NCI-H82 (cell line): Measurements from ENCODE around the gene NEB.
"Not testable (repeated sequence)": the region's sequence is repeated elsewhere in the genome, so short reads cannot be mapped to it uniquely, and the experiment has no call there.

Experiments used
- DNase-seq: peaks from one replicate; lab custom pipeline; 2025; lab: John Stamatoyannopoulos, UW

NEB gene

DNA sequence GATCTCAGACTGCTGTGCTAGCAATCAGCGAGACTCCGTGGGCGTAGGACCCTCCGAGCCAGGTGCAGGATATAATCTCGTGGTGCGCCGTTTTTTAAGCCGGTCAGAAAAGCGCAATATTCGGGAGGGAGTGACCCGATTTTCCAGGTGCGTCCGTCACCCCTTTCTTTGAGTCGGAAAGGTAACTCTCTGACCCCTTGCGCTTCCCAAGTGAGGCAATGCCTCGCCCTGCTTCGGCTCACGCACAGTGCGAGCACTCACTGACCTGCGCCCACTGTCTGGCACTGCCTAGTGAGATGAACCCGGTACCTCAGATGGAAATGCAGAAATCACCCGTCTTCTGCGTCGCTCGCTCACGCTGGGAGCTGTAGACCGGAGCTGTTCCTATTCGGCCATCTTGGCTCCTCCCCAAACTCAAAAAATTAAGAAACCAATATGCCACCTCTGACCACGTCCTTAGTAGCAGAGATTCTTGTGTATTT lies 29.8 kb downstream of the NEB start:
- not testable (repeated sequence) for DNase-seq

- DNase-seq: not testable (repeated sequence)
These were observed 36.1 kb downstream of the NEB start for GRCh38 chr2:151698134-151698533.

DNA sequence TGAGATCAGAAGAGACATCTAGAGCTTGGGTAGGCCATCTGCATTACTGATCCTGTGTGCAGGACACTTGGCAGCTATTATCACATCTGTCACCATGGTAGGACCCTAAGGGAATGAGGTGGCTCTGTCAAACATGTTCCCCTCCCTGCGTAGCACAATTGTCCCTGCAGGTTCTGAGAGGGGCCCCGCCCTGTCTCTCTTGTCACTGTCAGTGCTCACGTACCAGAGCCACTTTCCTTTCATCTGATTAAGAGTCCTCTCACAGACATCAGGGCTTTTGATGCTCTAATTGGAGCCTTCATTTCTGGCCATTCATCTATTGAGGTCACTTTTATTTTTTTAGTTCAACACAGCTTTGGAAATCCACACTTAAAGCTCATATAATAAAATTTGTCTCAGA lies 38.5 kb downstream of the NEB start:
- no peak for DNase-seq

DNA sequence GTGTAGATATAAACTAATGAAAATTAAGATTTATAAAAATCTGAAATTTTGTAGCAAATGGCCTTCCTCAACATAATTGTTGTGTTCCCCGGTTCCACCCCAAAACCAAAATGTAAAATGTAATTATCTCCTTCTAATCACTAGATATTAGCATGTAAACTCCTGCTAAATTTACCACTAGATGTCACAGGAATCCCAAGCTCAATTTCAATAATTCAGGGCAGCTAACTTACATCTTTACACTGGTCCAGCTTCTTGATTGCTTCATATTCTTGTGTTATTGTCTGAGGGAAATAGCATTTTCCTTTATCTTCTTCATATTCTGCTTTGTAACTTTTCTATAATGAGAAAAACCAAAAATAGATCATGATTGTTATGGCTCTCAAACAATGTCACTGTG lies 42.6 kb downstream of the NEB start:
- DNase-seq: no peak

DNA sequence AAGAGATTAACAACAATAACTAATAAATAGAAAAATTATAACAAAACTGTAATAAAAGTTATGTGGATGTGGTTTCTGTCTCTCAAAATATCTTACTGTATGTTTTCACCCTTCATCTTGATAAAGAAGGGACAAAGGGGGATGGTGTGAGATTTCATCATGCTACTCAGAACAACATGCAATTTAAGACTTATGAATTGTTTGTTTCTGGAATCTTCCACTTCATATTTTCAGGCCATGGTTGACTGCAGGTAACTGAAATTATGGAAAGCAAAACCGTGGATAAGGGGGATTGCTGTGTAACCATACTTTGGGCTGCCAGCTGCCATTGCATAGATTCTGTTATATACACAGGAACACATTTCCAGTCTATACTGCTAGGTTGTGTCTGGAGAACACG lies 45.6 kb downstream of the NEB start:
- DNase-seq: no peak

DNA sequence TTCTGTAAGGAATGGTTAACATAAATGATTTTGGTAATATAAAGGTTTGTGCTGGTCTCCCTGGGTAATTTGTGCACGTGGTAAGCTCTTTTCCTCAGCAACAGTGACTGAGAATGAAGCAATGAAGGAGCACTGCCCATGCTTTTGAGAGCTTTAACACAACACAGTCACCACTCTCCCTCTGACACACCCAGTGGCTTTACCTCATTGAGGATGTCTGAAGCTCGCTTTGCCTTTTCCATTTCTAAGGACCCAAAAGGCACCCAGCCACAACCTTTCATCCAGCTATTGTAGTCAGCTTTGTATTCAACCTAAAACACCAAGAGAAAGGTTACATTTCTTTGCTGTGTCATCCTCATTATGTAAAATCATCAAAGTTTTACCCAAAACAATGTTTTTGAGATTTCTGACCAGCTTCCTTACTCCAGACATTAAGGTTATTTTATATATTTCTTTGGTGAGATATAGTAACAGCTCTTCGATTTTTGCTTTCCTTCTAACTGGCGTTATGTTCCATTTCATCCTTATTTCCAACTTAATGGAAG lies 51.7 kb downstream of the NEB start:
- no peak for DNase-seq

GRCh38 chr2:151681051-151681450 lies 53.2 kb downstream of the NEB start:
- DNase-seq: no peak

DNA sequence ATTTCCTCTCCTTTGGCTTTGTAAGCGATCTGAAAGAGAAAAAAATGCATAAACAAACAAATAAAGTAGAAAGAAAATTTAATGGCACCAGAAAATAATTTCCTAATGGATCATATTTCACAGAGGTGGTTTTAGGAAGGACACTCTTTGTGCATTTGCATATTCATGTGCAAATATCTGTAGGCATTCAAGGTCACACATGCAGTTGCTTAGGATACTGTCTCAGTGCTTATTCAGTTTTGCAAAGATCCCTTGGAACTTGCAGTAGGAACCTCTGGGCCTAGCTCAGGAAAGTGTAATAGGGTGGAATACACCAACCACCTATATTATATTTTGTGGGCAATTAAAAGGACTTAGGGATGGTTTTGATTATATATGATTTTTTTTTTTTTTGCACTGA lies 54.3 kb downstream of the NEB start:
- DNase-seq: no peak

DNA sequence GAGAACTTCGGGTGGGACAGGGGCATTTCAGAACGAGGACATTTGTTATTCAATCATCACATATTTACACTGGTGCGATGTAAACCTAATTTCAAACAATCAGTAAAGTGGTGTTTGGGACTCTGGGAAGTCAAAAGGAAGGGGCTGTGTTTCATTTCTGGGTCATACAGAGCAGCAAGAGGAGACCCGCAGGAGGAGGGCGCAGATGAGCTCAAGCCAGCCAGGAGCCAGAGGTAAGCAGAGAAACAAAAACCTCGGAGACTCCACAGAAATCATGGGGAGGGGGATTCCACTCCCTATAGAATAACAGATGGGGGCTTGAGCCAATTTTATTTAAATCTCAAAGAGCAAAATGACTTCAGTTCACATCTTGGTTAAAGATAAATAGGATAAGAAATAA lies 55.4 kb downstream of the NEB start:
- no peak for DNase-seq

- no peak for DNase-seq
These were observed 61.3 kb downstream of the NEB start for GRCh38 chr2:151673016-151673415.

- DNase-seq: no peak
These were observed 62.0 kb downstream of the NEB start for GRCh38 chr2:151672277-151672676.

- no peak for DNase-seq
These were observed 63.3 kb downstream of the NEB start for GRCh38 chr2:151670846-151671597.

DNA sequence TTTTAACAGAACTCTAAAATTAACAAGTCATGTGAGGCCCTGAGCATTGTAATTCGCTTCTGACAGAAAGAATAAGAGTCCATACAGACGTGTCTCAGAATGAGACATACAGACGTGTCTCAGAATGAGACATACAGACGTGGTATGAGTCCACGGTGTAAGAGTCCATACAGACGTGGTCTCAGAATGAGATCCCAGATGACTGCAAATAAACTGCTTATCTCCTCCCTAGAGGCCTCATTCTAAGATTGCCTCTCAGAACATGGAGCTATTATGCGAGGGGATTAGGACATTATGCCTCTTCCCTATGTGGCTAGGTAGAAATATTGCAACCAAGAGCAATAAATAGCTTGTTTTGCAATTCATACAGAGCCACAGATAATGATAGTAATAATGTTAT lies 63.9 kb downstream of the NEB start:
- peak; percentile 85 for DNase-seq

DNA sequence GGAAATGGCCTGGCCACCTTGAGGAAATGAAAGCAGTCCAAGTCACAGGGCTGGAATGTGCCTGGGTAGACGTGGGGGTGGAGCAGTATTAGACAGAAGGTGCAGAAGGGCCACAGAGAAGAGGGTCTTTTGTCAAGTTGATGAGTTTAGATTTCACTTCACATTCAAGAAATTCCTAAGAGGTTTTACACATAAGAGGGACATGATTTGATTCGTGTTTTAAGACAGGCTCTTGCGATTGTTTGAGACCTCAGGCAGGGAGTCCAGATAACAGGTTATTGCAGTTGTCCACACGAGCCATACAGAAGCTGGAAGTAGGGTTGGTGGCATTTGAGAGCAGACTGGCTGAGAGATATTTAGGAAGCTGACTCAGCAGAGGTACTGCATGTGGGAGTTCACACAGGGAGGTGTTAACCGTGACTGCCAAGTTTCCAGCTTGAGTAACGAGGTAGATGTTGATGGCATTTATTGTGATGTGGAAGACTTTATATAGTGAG lies 64.6 kb downstream of the NEB start:
- DNase-seq: no peak

DNA sequence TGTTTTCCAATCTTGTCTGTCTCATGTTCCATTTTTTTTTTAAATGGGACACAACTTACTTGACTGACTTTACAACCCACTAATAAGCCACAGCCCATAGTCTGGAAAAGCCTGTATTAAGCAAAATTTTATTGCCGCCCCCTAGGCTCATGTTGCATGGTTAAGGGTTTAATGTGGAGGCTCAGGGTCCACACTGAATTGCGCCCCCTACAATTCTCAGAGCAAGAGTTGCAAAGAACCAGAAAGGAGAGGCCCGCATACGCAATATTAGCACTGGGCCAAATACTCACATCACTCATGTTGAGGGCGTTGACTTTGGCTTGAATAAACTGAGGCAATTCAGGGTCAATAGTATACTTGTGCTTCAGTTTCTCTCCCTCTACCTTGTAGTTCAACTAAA lies 65.5 kb downstream of the NEB start:
- no peak for DNase-seq

DNA sequence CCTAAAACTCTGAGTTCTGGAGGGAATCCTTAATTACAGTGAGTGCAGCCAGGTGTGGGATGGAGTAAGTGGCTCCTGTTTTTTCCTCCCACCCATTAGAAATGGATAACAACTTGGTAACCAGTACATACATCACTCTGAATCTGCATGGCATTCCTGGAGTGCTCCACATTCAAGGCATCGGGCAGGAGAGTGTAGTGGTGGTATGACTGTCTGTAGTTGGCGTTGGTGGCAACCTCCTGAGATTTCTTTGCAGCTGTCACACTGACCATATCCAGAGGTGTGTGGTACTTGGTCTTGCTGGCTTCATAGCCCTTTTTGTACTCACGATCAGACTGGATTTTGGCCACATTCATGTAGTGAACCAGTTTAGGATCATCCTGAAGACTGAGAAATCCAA lies 68.3 kb downstream of the NEB start:
- no peak for DNase-seq

DNA sequence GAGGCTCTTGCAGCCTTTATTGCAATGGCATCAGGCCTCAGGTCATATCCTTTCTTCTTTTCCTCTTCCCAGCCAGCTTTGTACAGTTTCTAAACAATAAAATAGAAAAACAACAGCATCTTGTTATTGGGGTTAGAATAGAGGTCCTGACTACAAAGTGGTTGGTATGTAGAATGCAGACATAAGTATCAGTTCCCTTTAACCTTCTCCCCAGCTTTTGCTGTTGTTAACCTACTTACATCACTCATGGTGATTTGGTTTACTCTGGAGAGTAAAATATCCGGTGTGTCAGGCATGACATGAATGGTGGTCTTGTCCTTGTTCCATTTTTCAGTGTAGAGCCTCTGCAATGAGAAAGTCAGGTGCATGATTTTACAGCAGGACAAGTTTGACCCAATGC lies 69.8 kb downstream of the NEB start:
- no peak for DNase-seq

DNA sequence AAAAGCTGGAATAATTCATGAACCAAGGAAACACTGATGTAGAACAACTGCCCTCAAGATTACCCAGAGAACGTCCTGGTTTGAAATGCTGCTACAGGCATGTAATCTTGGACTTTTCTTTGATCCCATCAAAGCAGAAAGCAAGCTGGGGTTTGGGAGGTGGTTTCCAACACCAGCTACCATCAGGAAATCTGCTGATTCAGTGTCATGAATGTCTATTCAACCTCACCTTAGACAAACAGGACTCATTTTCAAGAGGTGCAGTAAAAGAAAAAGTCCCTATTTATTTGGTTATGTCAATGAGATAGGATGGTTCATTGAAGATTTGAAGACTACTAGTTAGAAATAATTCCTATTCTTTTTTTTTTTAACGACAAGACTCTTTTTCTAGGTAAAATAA lies 72.7 kb downstream of the NEB start:
- no peak for DNase-seq

GRCh38 chr2:151658081-151658480 lies 76.2 kb downstream of the NEB start:
- DNase-seq: no peak

- no peak for DNase-seq
These were observed 76.6 kb downstream of the NEB start for GRCh38 chr2:151657667-151658076.

DNA sequence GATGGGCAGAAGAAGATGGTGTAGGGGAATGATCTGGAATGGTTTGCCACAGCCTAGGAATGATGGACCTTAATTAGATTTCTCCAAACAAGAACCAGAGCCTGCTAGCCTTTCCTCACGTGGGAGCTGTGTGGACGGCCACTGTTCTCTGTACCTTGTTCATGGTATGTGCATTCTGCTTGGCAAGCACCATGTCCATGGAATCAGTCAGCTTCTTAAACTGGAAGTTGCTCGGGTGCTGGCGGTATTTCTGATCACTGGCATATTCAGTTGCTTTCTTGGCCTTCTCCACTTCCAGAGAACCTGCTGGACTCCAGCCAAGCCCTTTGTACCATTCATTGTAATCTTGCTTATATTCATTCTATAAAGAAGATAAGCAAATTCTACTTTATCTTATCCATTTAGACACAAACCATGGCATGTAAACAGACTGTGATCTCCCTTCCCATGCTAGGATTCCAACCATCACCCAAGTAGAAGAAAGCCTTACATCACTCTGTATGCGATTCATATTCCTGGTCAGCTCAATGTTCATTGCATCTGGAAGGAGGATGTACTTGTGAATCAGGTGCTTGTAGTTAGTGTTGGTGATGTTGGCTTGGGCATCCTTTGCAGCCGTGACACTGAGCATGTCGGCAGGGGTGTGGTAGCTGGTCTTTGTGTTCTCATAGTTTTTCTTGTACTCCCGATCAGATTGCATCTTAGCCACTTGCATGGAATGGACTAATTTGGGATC lies 78.4 kb downstream of the NEB start:
- DNase-seq: no peak

- DNase-seq: no peak
These were observed 79.4 kb downstream of the NEB start for GRCh38 chr2:151654891-151655290.

DNA sequence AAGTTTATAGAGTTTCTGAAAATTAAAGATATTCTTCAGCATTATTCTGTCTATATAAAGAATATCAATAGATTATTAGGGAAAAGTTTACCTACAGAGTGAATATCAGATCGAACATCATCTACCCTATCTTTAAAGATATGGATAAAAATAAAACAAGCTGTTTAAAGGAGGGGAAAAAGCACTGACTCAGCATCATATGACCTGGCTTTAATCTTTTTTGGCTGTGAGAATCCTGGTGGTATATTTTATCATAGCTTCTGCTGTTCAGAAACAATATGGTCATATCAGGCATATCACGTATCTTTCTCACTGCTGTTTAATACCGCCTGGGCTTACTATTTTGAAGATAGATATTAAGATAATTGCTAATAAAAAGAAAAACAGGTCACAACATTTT lies 80.2 kb downstream of the NEB start:
- DNase-seq: no peak
